Measurements from ENCODE around the gene AFF3. TPM values are rescaled to one million over a fixed set of nuclear protein-coding genes. Genes with fewer than 3 reads are reported as not detected.

The AFF3 gene
- total RNA-seq, 2 donors from 2014 or later: 9.9 to 20.1 TPM

- Histone ChIP-seq H3K36me3 (no peaks in the 10 kb centered on the region), H3K27ac (no peak overlapping the region), H3K4me3 (no peak overlapping the region), H3K27me3 (replicated peaks; ENCODE audit: insufficient read depth) (no peaks in the 10 kb centered on the region), H3K9me3 (no peaks in the 10 kb centered on the region), H3K4me1 (ENCODE audit: control insufficient read depth in 1 of 2, low read depth in 2 of 2) (no peaks in the 10 kb centered on the region)
- ATAC-seq (ENCODE audit: insufficient number of reproducible peaks, low FRiP score, low read depth) (no peak), DNase-seq (ENCODE audit: low spot score) (no peak)
- TF ChIP-seq, protein P1, sequence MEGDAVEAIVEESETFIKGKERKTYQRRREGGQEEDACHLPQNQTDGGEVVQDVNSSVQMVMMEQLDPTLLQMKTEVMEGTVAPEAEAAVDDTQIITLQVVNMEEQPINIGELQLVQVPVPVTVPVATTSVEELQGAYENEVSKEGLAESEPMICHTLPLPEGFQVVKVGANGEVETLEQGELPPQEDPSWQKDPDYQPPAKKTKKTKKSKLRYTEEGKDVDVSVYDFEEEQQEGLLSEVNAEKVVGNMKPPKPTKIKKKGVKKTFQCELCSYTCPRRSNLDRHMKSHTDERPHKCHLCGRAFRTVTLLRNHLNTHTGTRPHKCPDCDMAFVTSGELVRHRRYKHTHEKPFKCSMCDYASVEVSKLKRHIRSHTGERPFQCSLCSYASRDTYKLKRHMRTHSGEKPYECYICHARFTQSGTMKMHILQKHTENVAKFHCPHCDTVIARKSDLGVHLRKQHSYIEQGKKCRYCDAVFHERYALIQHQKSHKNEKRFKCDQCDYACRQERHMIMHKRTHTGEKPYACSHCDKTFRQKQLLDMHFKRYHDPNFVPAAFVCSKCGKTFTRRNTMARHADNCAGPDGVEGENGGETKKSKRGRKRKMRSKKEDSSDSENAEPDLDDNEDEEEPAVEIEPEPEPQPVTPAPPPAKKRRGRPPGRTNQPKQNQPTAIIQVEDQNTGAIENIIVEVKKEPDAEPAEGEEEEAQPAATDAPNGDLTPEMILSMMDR (IDR thresholded peaks at IDR 0.05): no peak
Measured at GRCh38 chr2:99819766-99820165, 322.6 kb downstream of the AFF3 start.

- H3K36me3 ChIP-seq: no peaks in the 10 kb centered on the region
- H3K4me3 ChIP-seq: no peak overlapping the region
- no peaks in the 10 kb centered on the region for H3K27me3 ChIP-seq (replicated peaks; ENCODE audit: insufficient read depth)
- H3K9me3 ChIP-seq: no peaks in the 10 kb centered on the region
- ATAC-seq (ENCODE audit: insufficient number of reproducible peaks, low FRiP score, low read depth) (no peak), DNase-seq (ENCODE audit: low spot score) (no peak)
- TF ChIP-seq, protein P1 (IDR thresholded peaks at IDR 0.05): no peak
- no peaks in the 10 kb centered on the region for H3K4me1 ChIP-seq (ENCODE audit: control insufficient read depth in 1 of 2, low read depth in 2 of 2)
- H3K27ac ChIP-seq: no peak overlapping the region
Measured at GRCh38 chr2:99818842-99819241, 323.5 kb downstream of the AFF3 start.

- Histone ChIP-seq H3K36me3 (no peaks in the 10 kb centered on the region), H3K4me3 (no peak overlapping the region), H3K27ac (no peak overlapping the region), H3K4me1 (ENCODE audit: control insufficient read depth in 1 of 2, low read depth in 2 of 2) (peaks cover 0 to 2% of the 10 kb centered on the region in 2 donors), H3K27me3 (replicated peaks; ENCODE audit: insufficient read depth) (no peaks in the 10 kb centered on the region), H3K9me3 (no peaks in the 10 kb centered on the region)
- no peak for DNase-seq (ENCODE audit: low spot score)
- no peak for ATAC-seq (ENCODE audit: insufficient number of reproducible peaks, low FRiP score, low read depth)
- TF ChIP-seq, protein P1 (IDR thresholded peaks at IDR 0.05): no peak
Measured at GRCh38 chr2:99816908-99817307, 325.5 kb downstream of the AFF3 start.

- no peaks in the 10 kb centered on the region for H3K36me3 ChIP-seq
- H3K4me1 ChIP-seq (ENCODE audit: control insufficient read depth in 1 of 2, low read depth in 2 of 2): peaks cover 5 to 11% of the 10 kb centered on the region in 2 donors
- H3K27me3 ChIP-seq (replicated peaks; ENCODE audit: insufficient read depth): no peaks in the 10 kb centered on the region
- no peak for ATAC-seq (ENCODE audit: insufficient number of reproducible peaks, low FRiP score, low read depth)
- no peak overlapping the region for H3K27ac ChIP-seq
- no peak overlapping the region for H3K4me3 ChIP-seq
- no peaks in the 10 kb centered on the region for H3K9me3 ChIP-seq
- TF ChIP-seq, protein P1 (IDR thresholded peaks at IDR 0.05): no peak
- no peak for DNase-seq (ENCODE audit: low spot score)
Measured at GRCh38 chr2:99812426-99812825, 330.0 kb downstream of the AFF3 start.

- Histone ChIP-seq H3K36me3 (no peaks in the 10 kb centered on the region), H3K4me1 (ENCODE audit: control insufficient read depth in 1 of 2, low read depth in 2 of 2) (peaks cover 5 to 11% of the 10 kb centered on the region in 2 donors), H3K4me3 (no peak overlapping the region), H3K27ac (no peak overlapping the region), H3K9me3 (no peaks in the 10 kb centered on the region), H3K27me3 (replicated peaks; ENCODE audit: insufficient read depth) (no peaks in the 10 kb centered on the region)
- TF ChIP-seq, protein P1 (IDR thresholded peaks at IDR 0.05): no peak
- DNase-seq (ENCODE audit: low spot score) (no peak), ATAC-seq (ENCODE audit: insufficient number of reproducible peaks, low FRiP score, low read depth) (no peak)
Measured at GRCh38 chr2:99811544-99811943, 330.8 kb downstream of the AFF3 start.
